ENCODE measurements around the gene SMO.

The SMO gene

GRCh38 chr7:129202058-129202777, 13.8 kb downstream of the SMO start:
- no peak for TF ChIP-seq TAF1 (IDR thresholded peaks at IDR 0.05; ENCODE audit: borderline replicate concordance, insufficient read depth, low read length)
- no peak for TF ChIP-seq REST (IDR thresholded peaks at IDR 0.05; ENCODE audit: insufficient read depth in 1 of 2, low read depth in 2 of 2, low read length in 2 of 2)
- TF ChIP-seq SIN3A (IDR thresholded peaks at IDR 0.05; ENCODE audit: borderline replicate concordance, insufficient read depth, low read length) = no peak
- no peak for TF ChIP-seq POLR2AphosphoS5 (IDR thresholded peaks at IDR 0.05; ENCODE audit: low read depth, low read length)
- TF ChIP-seq FOXP2 (optimal IDR thresholded peaks at IDR 0.05; ENCODE audit: borderline replicate concordance, extremely low read depth, extremely low read length, insufficient read depth) = no peak

GRCh38 chr7:129203050-129203741, 14.8 kb downstream of the SMO start:
- no peak for TF ChIP-seq SIN3A (IDR thresholded peaks at IDR 0.05; ENCODE audit: borderline replicate concordance, insufficient read depth, low read length)
- TF ChIP-seq POLR2AphosphoS5 (IDR thresholded peaks at IDR 0.05; ENCODE audit: low read depth, low read length) = no peak
- TF ChIP-seq TAF1 (IDR thresholded peaks at IDR 0.05; ENCODE audit: borderline replicate concordance, insufficient read depth, low read length) = no peak
- no peak for TF ChIP-seq FOXP2 (optimal IDR thresholded peaks at IDR 0.05; ENCODE audit: borderline replicate concordance, extremely low read depth, extremely low read length, insufficient read depth)
- TF ChIP-seq REST (IDR thresholded peaks at IDR 0.05; ENCODE audit: insufficient read depth in 1 of 2, low read depth in 2 of 2, low read length in 2 of 2) = no peak

- TF ChIP-seq REST (IDR thresholded peaks at IDR 0.05; ENCODE audit: insufficient read depth in 1 of 2, low read depth in 2 of 2, low read length in 2 of 2) = no peak
- no peak for TF ChIP-seq FOXP2 (optimal IDR thresholded peaks at IDR 0.05; ENCODE audit: borderline replicate concordance, extremely low read depth, extremely low read length, insufficient read depth)
- no peak for TF ChIP-seq SIN3A (IDR thresholded peaks at IDR 0.05; ENCODE audit: borderline replicate concordance, insufficient read depth, low read length)
- no peak for TF ChIP-seq TAF1 (IDR thresholded peaks at IDR 0.05; ENCODE audit: borderline replicate concordance, insufficient read depth, low read length)
- no peak for TF ChIP-seq POLR2AphosphoS5 (IDR thresholded peaks at IDR 0.05; ENCODE audit: low read depth, low read length)
These were observed 16.8 kb downstream of the SMO start for GRCh38 chr7:129205126-129205818.

- TF ChIP-seq SIN3A (IDR thresholded peaks at IDR 0.05; ENCODE audit: borderline replicate concordance, insufficient read depth, low read length) = no peak
- TF ChIP-seq TAF1 (IDR thresholded peaks at IDR 0.05; ENCODE audit: borderline replicate concordance, insufficient read depth, low read length) = no peak
- TF ChIP-seq REST (IDR thresholded peaks at IDR 0.05; ENCODE audit: insufficient read depth in 1 of 2, low read depth in 2 of 2, low read length in 2 of 2) = no peak
These were observed 17.8 kb downstream of the SMO start for GRCh38 chr7:129205987-129206785.

All from PFSK-1 (cell line).